ENCODE measurements around the gene NTSR1.

Gene NTSR1

GRCh38 chr20:62684981-62685380, 23.7 kb upstream of the NTSR1 start:
- Histone ChIP-seq H3K4me3 (ENCODE audit: low read length) (no peak overlapping the region), H3K4me1 (ENCODE audit: control insufficient read depth, low read length) (no peaks in the 10 kb centered on the region), H3K9me3 (ENCODE audit: control insufficient read depth, insufficient read depth, low read length) (no peaks in the 10 kb centered on the region), H3K36me3 (ENCODE audit: control insufficient read depth, low read length) (no peaks in the 10 kb centered on the region), H4K20me1 (ENCODE audit: control insufficient read depth, insufficient read depth, low read depth, low read length) (no peaks in the 10 kb centered on the region), H3K4me2 (ENCODE audit: low read length) (no peak overlapping the region), H3K27ac (ENCODE audit: low read depth, low read length) (no peak overlapping the region), H3K79me2 (ENCODE audit: control insufficient read depth, low read length) (no peaks in the 10 kb centered on the region), H3F3A (ENCODE audit: control insufficient read depth, insufficient read depth) (no peaks in the 10 kb centered on the region), H3K27me3 (ENCODE audit: control insufficient read depth, low read length) (no peaks in the 10 kb centered on the region), H3K9me2 (replicated peaks; ENCODE audit: control insufficient read depth, low read length) (no peaks in the 10 kb centered on the region)
- no peak for TF ChIP-seq EZH2phosphoT487 (IDR thresholded peaks at IDR 0.05; ENCODE audit: borderline replicate concordance, low read length)
- TF ChIP-seq, protein P1, sequence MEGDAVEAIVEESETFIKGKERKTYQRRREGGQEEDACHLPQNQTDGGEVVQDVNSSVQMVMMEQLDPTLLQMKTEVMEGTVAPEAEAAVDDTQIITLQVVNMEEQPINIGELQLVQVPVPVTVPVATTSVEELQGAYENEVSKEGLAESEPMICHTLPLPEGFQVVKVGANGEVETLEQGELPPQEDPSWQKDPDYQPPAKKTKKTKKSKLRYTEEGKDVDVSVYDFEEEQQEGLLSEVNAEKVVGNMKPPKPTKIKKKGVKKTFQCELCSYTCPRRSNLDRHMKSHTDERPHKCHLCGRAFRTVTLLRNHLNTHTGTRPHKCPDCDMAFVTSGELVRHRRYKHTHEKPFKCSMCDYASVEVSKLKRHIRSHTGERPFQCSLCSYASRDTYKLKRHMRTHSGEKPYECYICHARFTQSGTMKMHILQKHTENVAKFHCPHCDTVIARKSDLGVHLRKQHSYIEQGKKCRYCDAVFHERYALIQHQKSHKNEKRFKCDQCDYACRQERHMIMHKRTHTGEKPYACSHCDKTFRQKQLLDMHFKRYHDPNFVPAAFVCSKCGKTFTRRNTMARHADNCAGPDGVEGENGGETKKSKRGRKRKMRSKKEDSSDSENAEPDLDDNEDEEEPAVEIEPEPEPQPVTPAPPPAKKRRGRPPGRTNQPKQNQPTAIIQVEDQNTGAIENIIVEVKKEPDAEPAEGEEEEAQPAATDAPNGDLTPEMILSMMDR (IDR thresholded peaks at IDR 0.05; ENCODE audit: low read depth, low read length, poor library complexity, severe bottlenecking): no peak

- Histone ChIP-seq H3K36me3 (ENCODE audit: control insufficient read depth, low read length) (no peaks in the 10 kb centered on the region), H3K9me2 (replicated peaks; ENCODE audit: control insufficient read depth, low read length) (no peaks in the 10 kb centered on the region), H4K20me1 (ENCODE audit: control insufficient read depth, insufficient read depth, low read depth, low read length) (no peaks in the 10 kb centered on the region), H3K9me3 (ENCODE audit: control insufficient read depth, insufficient read depth, low read length) (no peaks in the 10 kb centered on the region), H3K79me2 (ENCODE audit: control insufficient read depth, low read length) (no peaks in the 10 kb centered on the region), H3K4me1 (ENCODE audit: control insufficient read depth, low read length) (no peaks in the 10 kb centered on the region), H3K27me3 (ENCODE audit: control insufficient read depth, low read length) (no peaks in the 10 kb centered on the region), H3F3A (ENCODE audit: control insufficient read depth, insufficient read depth) (no peaks in the 10 kb centered on the region), H3K4me3 (ENCODE audit: low read length) (no peak overlapping the region), H3K4me2 (ENCODE audit: low read length) (no peak overlapping the region), H3K27ac (ENCODE audit: low read depth, low read length) (no peak overlapping the region)
- TF ChIP-seq EZH2phosphoT487 (IDR thresholded peaks at IDR 0.05; ENCODE audit: borderline replicate concordance, low read length): no peak
Measured at GRCh38 chr20:62685781-62686555, 22.7 kb upstream of the NTSR1 start.

DNA sequence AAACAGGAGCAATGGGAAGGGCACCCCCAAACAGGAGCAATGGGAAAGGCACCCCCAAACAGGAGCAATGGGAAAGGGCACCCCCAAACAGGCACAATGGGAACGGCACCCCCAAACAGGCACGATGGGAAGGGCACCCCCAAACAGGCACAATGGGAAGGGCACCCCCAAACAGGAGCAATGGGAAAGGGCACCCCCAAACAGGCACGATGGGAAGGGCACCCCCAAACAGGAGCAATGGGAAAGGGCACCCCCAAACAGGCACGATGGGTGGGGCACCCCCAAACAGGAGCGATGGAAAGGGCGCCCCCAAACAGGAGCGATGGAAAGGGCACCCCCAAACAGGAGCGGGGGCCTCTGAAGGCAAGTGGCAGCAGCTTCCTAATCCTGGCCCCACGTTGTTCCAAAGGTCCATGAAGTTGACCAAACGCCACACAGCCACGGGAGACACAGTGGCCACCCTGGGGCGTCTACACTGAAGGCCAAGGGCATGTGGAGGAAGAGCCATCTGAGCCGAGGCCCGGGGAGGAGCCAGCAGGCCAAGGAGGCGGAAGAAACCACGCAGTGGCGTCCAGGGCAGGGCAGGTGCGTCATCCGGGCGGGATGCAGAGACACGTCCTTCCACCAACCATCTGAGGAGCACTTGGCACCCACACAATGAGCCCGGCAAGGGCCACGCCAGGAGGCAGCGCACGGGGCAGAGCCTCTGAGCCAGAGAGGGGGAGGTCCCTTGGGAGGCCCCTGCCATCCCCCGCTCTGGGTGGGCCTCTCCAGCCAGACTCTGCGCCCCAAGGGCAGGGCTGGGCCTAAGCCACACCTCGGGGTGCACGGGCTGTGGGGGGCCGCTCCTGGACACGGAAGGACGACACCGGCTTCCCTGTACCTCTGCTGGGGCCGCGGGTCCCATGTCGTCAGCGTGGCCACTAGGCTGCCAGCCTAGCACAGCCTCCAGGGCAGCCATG, 21.5 kb upstream of the NTSR1 start:
- Histone ChIP-seq H3K9me2 (replicated peaks; ENCODE audit: control insufficient read depth, low read length) (no peaks in the 10 kb centered on the region), H3K27ac (ENCODE audit: low read depth, low read length) (no peak overlapping the region), H3K4me2 (ENCODE audit: low read length) (no peak overlapping the region), H3K36me3 (ENCODE audit: control insufficient read depth, low read length) (no peaks in the 10 kb centered on the region), H3K4me3 (ENCODE audit: low read length) (no peak overlapping the region), H3K79me2 (ENCODE audit: control insufficient read depth, low read length) (no peaks in the 10 kb centered on the region), H3K4me1 (ENCODE audit: control insufficient read depth, low read length) (no peaks in the 10 kb centered on the region), H3K9me3 (ENCODE audit: control insufficient read depth, insufficient read depth, low read length) (no peaks in the 10 kb centered on the region), H4K20me1 (ENCODE audit: control insufficient read depth, insufficient read depth, low read depth, low read length) (no peaks in the 10 kb centered on the region), H3F3A (ENCODE audit: control insufficient read depth, insufficient read depth) (no peaks in the 10 kb centered on the region), H3K27me3 (ENCODE audit: control insufficient read depth, low read length) (no peaks in the 10 kb centered on the region)
- TF ChIP-seq, protein P1 (IDR thresholded peaks at IDR 0.05; ENCODE audit: low read depth, low read length, poor library complexity, severe bottlenecking): no peak
- no peak for TF ChIP-seq EZH2phosphoT487 (IDR thresholded peaks at IDR 0.05; ENCODE audit: borderline replicate concordance, low read length)

Measured in DOHH2 (cell line).